GM12891 (cell line): Measurements from ENCODE around the gene GOLGA8T.
"Not testable (repeated sequence)": the region's sequence is repeated elsewhere in the genome, so short reads cannot be mapped to it uniquely, and the experiment has no call there.

Source experiments
- POLR2AphosphoS5 ChIP-seq: IDR thresholded peaks from 2 replicates; pipeline ENCODE4 v1.6.1; 2011; ENCODE audit warnings: low read depth, low read length, control low read depth
- POU2F2 ChIP-seq: IDR thresholded peaks from 2 replicates; pipeline ENCODE4 v1.6.1; 2011; ENCODE audit warnings: low read depth, mild to moderate bottlenecking, control low read depth, low read length, moderate library complexity

- not testable (repeated sequence) for TF ChIP-seq POLR2AphosphoS5, POU2F2
Measured at GRCh38 chr15:30103941-30104507, 30.8 kb upstream of the GOLGA8T start.
